Measurements from ENCODE around the gene EPHX1.
"Not testable (repeated sequence)": the region's sequence is repeated elsewhere in the genome, so short reads cannot be mapped to it uniquely, and the experiment has no call there.

The EPHX1 gene
- 0.13 to 0.90 reads per million in 2 experiments for total RNA-seq

GRCh38 chr1:225809842-225810578, at the start of gene EPHX1:
EPHX1 (plus strand) TSS chr1:225810124; CDS start chr1:225828730, 18,606 bp downstream.
- DNase-seq (ENCODE audit: low read depth): peak; percentile 32

- DNase-seq (ENCODE audit: low read depth): no peak
These were observed 49.4 kb upstream of the EPHX1 start for GRCh38 chr1:225760531-225760930.

GRCh38 chr1:225761395-225761794, 48.5 kb upstream of the EPHX1 start:
- not testable (repeated sequence) for DNase-seq (ENCODE audit: low read depth)

GRCh38 chr1:225762002-225762441, 47.9 kb upstream of the EPHX1 start:
- DNase-seq (ENCODE audit: low read depth): no peak

- no peak for DNase-seq (ENCODE audit: low read depth)
These were observed 47.5 kb upstream of the EPHX1 start for GRCh38 chr1:225762444-225762843.

- DNase-seq (ENCODE audit: low read depth): no peak
These were observed 46.0 kb upstream of the EPHX1 start for GRCh38 chr1:225763716-225764548.

- DNase-seq (ENCODE audit: low read depth): no peak
These were observed 43.8 kb upstream of the EPHX1 start for GRCh38 chr1:225765982-225766674.

- no peak for DNase-seq (ENCODE audit: low read depth)
These were observed 42.8 kb upstream of the EPHX1 start for GRCh38 chr1:225766967-225767633.

GRCh38 chr1:225767634-225768540, 42.0 kb upstream of the EPHX1 start:
- DNase-seq (ENCODE audit: low read depth): no peak

- DNase-seq (ENCODE audit: low read depth): no peak
These were observed 41.1 kb upstream of the EPHX1 start for GRCh38 chr1:225768662-225769426.

- no peak for DNase-seq (ENCODE audit: low read depth)
These were observed 40.2 kb upstream of the EPHX1 start for GRCh38 chr1:225769687-225770086.

GRCh38 chr1:225770561-225771248, 39.2 kb upstream of the EPHX1 start:
- DNase-seq (ENCODE audit: low read depth): no peak

GRCh38 chr1:225771661-225772322, 38.1 kb upstream of the EPHX1 start:
- no peak for DNase-seq (ENCODE audit: low read depth)

GRCh38 chr1:225772323-225772768, 37.6 kb upstream of the EPHX1 start:
- no peak for DNase-seq (ENCODE audit: low read depth)

GRCh38 chr1:225772848-225773247, 37.1 kb upstream of the EPHX1 start:
- DNase-seq (ENCODE audit: low read depth): no peak

GRCh38 chr1:225774281-225775147, 35.4 kb upstream of the EPHX1 start:
- DNase-seq (ENCODE audit: low read depth): no peak

GRCh38 chr1:225776294-225776693, 33.6 kb upstream of the EPHX1 start:
- DNase-seq (ENCODE audit: low read depth): no peak
